ENCODE data around the gene PPY.
"Not testable (repeated sequence)": the region's sequence is repeated elsewhere in the genome, so short reads cannot be mapped to it uniquely, and the experiment has no call there.

Gene PPY

DNA sequence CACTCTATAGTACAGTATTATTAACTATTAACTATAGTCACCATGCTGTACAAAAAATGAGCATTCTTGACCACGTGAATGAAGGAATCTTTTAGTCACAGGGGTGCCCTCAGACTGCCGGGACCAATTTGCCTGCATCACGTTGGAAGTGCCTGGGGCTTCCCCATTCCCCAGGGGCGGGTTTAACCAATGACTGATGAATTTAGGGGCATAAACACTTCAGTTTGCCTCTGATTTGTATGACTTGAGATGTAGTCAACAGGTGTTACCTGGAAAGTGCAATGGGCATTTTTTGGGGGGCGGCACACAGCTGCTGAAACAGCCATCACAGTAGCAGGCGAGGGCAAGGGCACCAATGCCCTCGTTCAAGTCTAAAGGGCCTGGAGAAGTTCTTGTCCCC lies 20.2 kb upstream of the PPY start:
- DNase-seq (ENCODE audit: low read depth) = no peak

DNA sequence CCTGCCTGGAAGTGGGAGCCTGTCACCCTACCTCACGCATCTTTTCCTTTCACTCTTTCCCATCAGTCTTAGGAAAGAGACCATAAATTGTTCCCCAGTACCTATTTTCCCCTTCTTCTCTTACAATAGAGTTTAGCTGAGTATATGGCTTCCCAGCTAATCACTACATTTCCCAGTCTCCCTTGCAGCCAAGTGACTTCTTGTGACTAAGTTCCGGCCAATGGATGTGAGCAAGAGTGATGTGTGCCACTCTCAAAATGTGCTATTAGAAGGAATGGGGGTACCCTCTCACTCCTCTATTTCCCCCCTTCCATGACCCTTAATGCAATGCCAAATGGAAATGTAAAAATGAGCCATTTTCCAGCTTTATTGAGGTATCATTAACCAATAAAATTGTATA lies 19.7 kb upstream of the PPY start:
- DNase-seq (ENCODE audit: low read depth) = no peak

DNA sequence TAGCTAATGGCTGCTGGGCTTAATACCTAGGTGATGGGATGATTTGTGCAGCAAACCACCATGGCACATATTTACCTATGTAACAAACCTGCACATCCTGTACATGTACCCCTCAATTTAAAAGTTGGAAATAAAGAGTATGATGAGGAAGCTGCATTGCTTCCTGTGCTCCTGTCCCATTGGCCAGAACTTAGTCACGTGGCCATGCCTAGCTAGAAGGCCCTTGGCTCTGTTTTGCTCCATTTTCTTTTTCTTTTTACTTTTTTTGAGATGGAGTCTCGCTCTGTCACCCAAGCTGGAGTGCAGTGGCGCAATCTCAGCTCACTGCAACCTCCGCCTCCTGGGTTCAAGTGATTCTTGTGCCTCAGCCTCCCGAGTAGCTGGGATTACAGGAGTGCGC lies 19.0 kb upstream of the PPY start:
- not testable (repeated sequence) for DNase-seq (ENCODE audit: low read depth)

DNA sequence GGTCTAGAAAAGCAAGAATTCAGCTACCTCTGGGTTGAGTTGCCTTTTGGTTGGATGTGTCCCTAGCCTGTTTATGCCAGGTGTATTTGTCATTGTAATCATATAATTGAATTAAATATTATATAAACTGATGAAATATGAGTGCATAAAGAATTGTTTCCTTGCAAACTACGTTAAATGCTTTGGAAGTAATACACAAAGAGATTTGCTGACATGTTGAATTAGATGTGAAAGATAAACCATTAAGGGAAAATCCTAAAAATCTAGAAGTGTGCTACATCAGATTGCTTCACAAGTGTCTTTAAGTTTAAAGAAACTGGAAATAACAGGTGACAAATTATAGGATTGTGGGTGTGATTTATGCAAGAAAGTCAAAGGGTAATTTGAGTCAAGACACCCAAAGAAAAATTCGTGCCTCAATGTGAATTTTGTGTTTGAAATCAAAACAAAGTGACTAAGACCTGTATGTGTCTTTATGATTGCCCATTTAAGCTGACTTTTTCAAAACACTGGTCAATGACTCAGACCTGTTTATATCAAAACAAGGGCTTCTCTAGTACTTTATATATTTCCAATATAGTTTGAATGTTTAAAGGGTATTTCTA lies 16.6 kb upstream of the PPY start:
- DNase-seq (ENCODE audit: low read depth) = no peak

DNA sequence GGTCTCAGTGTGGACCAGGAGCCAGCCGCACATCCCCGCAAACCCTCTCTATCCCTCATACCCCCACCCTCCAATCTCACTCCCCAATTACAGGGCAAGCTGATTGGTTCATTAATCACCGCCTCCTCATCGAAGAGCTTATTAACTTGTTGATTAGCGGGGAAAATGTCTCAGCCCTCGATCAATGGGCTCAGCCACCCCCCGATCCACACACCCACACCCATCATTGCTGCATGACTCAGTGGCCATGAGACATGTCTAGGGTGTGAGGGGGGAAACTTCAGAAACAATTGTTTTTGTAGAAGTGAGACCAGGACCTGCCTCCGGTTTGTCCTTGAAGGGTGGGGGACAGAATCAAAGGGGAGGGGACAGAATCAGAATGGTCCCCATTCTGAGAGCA lies 13.9 kb upstream of the PPY start:
- DNase-seq (ENCODE audit: low read depth) = no peak

DNA sequence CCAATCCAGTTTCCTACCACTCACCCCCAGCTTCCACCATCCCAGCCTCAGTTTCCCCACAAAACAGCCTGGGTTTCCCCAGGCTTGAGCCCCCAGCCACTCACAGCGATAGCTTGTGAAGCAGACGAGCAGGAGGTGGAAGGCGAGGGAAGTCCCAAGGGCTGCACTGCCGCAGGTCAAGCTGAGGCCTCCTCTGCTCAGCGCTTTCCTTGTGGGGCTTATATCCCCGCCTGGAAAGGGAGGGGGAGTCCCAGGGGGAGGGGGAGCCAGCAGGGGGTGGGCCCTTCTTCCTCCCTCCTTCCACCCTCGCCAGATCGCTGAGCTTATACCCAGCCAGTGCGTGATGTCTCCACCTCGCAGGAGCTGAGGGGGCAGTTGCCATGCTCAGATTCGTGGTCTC lies 11.5 kb upstream of the PPY start, which contains the start of gene PYY:
Gene PYY, minus strand, starts transcription at position 195 of the 400 bp plus-strand sequence. CDS start 457 bp downstream, outside the sequence.
- no peak for DNase-seq (ENCODE audit: low read depth)

DNA sequence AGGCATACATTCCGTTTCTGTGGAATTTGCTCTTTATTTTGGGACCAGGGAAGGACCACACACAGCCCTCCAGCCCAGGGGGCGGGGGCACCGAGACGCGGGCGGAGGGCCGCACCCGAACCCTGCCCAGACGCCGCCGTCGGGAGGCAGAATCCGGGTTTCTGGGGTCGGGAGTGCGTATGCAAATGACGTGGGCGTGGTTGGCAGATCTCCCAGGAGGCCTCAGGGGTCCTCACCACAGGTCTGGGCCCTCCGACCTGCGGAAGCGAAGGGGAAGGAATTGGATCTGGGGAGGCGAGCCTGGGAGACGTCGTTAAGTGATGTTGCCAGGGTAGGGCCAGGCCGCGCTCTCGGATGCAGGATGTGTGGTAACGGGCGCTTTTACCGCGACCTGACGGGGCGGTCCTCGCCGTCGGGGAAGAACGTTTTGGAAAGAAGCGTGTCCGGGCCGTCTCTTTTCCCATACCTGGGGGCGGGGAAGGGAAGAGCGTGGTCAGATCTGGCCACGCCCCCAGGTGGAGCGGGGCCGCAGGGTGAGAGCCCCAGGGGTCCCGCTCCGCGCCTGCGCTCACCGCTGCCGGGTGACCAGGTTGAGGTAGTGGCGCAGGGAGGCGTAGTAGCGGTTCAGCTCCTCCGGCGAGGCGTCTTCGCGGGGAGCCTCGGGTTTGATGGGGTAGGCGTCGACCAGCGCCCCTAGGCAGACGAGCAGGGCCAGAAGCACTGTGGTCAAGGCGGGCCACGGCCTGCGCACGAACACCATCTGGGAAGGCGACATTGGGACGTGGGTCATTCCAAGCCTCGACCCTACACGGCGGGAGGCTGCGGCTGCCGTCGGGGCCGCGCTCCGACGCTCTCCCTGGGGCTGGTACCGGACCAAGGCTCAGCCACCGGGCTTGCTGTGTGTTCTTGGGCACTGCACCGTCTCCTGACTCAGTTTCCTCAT lies 10.7 kb upstream of the PPY start:
- no peak for DNase-seq (ENCODE audit: low read depth)

DNA sequence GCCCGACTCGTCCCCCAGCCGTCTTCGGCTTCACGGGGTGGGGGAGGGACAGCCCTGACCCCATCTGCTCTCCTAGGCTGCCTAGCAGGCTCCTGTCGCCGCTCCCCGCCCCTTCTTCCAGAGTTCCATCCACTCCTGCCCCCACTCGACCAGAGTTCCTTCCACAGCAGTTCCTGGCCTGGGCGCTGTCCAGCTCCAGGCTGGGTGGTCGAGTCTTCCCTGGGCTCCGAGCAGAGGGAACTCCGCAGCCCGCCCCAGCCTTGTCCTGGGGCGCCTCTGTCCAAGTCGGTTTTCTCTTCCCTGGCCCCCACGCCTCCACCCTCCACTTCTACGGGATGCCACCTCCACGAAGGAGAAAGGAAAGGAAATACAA lies 10.1 kb upstream of the PPY start:
- DNase-seq (ENCODE audit: low read depth) = no peak

DNA sequence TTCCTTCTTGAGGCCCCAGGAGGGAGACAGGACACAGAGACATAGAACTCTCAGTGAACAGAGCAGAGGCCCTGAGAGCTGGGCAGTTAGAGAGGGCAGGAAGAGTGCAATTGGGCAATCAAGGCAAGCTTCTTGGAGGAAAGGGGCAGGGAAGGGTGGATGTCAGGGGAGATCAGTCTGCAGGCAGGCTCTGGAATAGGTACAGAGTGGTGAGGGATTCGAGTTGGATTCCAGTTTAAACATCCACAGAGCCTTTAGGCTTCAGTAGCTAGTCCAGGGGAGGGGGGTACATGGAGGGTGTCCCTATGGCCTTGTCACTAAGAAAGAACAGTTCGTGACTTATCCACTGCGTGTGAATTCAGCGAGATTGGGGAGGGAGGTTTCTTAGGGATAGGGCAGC lies 9.5 kb upstream of the PPY start:
- no peak for DNase-seq (ENCODE audit: low read depth)

DNA sequence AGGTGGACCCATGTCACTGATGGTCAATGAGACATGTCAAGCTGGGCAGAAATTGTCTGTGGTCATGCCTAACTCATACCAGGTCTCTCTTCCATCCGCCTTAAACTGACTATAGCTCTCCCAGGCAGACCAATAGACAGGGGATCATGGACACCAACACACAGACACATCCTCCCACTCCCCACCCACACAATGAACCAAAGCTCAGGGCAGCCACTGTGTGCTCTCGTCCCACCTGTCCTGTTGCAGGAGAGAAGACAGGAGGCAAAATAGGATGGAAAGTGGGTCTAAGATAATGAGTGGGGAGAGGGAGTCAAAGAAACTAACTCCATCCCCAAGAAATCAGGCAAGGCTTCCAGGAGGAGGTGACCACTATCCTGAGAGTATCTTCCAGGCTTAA lies 8.3 kb upstream of the PPY start:
- DNase-seq (ENCODE audit: low read depth) = no peak

DNA sequence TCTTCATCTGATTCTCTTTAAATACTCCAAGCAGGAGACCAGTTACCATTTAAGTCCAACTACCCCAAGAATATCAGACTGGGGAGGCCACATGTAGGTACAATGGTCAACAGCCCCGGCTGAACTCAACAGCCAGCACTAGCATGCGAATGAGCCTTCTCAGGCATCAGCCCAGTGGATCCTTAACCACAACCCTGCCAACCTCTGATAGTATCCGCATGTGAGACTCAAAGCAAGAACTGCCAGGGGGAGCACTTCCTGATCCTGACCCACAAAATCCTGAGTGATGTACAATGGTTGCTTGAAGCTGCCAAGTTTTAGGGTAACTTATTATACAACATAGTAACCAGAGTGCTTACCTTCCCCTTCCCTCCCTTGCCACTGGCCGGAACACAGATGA lies 7.5 kb upstream of the PPY start:
- peak; percentile 21 for DNase-seq (ENCODE audit: low read depth)

DNA sequence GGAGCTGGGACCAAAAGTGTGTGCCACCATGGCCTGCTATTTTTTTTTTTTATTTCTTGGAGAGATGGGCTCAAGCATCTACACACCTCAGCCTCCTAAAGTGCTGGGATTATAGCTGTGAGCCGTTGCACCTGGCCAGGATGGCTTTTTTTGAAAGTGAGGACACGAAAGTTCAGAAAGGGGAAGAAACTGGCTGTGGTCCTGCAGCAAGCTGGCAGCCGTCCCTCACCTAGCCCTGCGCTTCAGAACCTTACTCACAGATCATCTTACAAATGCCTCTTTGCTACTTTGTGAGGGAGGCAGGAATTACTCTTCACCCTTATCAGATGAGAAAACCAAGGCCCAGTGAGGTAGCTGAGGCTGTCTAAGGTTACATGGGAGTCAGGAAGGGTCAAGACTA lies 4.5 kb upstream of the PPY start:
- no peak for DNase-seq (ENCODE audit: low read depth)

DNA sequence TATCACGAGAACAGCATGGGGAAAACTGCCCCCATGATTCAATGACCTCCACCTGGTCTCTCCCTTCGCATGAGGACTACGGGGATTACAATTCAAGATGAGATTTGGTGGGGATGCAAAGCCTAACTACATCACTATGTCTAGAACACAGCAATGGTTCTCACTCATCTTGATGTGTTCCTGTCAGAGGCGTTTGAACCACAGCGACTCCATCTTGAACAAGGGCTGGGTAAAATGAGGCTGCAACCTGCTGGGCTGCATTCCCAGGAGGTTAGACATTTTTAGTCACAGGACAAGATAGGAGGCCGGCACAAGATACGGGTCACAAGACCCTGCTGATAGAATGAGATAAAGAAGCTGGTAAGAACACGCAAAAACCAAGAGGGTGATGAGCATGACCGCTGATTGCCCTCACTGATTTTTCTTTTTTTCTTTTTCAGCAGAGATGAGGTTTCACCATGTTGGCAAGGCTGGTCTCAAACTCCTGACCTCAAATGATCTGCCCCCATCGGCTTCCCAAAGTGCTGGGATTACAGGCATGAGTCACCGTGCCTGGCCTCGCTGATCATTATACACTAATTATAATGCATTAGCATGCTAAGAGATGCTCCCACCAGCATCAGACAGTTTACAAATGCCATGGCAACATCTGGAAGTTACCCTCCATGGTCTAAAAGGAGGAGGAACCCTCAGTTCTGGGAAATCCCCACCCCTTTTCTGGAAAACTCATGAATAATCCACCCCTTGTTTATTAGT lies 3.0 kb upstream of the PPY start:
- peak; percentile 62 for DNase-seq (ENCODE audit: low read depth)

DNA sequence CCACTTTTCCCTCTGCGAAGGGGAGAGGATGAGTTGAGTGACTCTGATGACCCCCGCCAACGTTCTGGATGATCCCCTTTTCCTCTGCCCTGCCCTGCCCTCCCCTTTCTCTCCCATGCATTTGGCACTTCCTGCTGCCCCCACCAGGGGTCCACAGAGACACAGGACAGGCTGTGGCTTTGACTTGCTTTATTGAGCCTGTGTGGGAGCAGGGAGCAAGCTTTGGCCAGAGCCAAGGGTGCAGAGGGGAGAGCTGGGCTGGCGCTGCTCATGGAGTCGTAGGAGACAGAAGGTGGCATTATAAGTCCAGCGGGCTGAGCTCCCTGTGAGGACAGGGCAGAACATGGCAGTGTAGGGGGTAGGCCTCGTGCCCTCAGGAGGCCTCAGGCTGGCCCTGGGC lies 1.6 kb downstream of the PPY start:
- DNase-seq (ENCODE audit: low read depth) = peak; percentile 14

DNA sequence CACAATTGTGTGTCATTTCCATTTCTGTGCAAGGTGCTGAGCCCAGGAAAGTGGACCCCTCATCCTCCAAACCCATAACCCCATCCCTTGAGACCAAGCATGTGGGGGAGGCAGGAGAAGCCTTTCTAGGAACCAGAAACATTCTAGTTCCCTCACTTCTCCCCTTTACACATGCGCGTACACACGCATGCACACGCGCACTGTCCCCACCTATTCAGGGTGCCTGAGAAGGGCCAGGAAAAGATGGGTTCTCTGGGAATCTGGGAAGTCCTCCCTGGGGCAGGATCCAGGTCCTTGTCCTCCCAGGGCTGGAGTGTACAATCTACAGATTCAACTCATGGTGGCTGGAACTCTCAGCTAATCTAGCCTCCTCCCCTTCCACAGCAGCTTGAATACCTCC lies 2.4 kb downstream of the PPY start:
- DNase-seq (ENCODE audit: low read depth) = no peak

DNA sequence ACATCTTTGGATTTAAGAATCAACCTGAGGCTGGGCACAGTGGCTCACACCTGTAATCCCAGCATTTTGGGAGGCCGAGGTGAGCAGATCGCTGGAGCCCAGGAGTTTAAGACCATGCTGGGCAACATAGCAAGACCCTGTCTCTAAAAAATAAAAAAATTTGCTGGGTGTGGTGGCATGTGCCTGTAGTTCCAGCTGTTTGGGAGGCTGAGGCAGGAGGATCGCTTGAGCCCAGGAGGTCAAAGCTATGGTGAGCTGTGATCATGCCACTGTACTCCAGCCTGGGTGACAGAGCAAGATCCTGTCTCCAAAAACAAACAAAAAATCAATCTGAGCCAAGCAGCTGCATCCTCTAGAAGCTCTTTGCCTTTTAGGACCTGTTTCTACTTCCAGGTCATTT lies 2.8 kb downstream of the PPY start:
- DNase-seq (ENCODE audit: low read depth) = not testable (repeated sequence)

DNA sequence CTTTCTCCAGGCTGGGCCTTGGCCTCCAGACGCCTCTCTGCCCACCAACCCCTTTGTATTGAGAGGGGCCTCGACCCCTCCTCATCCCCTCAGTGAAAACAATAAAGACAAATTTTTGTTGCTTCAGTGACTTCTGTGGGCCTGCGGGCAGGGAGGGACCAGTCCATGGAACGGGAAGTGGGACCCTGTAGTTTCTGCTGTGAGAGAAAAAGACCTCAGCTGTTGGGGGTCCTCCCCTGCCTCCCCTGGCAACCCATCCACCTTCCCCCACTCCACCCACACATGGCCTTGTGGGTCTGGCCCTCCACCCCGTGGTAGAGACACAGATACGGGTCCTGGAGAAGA lies 3.5 kb downstream of the PPY start:
- no peak for DNase-seq (ENCODE audit: low read depth)

DNA sequence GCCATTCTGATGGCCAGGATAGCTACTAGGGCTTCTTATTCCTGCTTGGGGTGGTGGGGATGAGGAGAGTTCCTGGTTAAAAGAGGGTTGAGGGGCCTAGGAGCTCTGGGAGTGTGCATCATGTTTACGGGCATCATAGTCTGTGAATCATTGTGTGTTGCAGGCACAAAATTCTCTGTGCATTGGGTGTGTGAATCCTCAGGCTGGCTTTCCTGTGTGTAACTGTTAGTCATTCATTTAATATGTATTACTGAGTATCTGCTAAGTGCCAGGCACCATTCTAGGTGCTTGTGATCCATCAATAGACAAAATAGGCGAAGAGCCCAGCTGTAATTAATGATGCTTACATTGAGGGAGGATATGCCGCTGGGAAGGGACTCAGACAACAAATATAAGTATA lies 5.8 kb downstream of the PPY start:
- DNase-seq (ENCODE audit: low read depth) = no peak

DNA sequence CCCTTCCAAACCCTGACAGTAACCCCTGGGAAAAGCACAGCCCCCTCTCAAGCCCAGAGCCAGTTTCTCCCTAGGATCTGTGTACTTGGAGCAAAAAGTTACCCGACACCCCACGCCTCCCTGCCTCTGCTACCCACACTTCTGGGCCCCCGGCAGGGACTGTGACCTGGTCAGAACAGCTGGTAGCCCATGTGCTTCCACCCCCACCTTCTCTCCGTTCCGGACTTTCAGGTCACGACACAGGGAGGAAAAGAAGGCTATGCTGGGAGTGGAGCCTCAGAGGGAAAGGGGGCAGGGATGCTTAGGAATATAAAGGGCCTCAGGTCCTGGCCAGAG lies 6.4 kb downstream of the PPY start:
- DNase-seq (ENCODE audit: low read depth) = no peak

DNA sequence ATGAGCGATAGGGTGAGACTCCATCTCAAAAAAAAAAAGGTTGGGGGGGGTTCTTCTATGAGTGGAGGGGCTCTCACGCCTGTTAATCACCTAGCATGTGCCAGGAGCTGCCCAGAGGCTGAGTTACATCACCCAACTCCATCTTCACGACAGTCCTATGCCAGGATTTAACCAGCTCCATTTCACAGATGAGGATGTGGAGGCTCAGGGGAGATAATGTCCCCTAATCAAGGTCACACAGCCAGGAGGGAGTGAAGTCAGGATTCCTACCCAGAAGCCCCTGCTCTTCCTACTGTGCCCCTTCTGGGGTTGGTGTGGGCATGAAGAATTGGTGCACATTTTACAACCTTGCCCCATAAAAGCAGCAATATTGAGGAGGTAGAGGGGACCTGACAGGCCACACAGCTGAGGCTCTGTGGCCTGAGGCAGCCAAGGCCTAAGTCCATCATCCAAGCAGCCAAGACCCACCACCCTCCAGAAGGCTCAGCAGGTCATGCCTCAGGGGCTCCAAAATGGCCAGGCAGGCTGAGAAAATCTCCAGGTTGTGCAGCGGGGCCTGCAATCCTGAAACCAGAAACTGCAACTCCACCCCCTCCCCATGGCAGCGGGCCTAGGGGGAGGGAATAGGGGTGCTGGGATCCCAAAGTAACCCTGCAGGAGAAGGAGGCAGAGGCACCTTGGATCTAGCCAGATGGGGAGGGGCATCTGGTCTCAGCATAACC lies 6.9 kb downstream of the PPY start:
- DNase-seq (ENCODE audit: low read depth) = no peak

DNA sequence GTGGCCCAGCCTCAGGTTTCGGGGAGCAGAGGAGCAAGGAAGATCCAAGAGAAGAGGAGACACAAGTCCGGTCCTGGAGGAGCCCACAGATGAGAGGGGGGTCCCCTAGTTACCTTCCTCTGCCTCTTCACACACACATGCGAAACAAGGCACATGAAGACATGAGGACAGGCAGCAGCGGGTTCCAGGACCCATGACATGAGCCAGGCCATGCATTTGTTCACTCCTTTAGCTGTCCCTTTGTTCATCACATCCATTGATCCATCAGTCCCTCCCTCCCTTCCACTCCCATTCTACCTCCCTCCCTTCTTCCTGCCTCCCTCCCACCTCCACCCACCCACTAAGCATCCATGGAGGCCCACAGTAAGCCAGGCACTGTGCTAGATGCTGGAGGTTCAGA lies 9.4 kb downstream of the PPY start:
- DNase-seq (ENCODE audit: low read depth) = no peak

DNA sequence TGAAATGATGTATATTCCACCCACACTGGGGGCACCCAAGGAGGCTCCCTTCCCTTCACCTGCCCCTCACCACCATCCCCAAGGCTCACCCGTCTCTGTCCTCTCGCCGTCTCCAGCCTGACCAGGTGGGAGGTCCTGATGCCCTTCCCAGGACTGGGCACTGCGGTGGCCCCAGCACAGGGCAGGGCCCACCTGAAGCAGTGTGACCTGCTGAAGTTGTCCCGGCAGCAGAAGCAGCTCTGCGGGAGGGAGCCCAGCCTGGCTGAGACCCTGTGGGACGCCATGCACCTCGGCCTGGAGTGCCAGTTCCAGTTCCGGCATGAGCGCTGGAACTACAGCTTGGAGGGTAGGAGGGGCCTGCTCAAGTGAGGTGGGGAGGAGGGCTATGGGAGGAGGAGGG lies 9.9 kb downstream of the PPY start:
- no peak for DNase-seq (ENCODE audit: low read depth)

Measured in fibroblast of gingiva (primary cell).